AML-193 (cell line): ENCODE measurements around the gene DDR1.
"Not testable (repeated sequence)": the region's sequence is repeated elsewhere in the genome, so short reads cannot be mapped to it uniquely, and the experiment has no call there.

ENCODE experiments used
- DNase-seq, 2 experiments: peaks; one replicate each; lab custom pipeline; 2025; lab: John Stamatoyannopoulos, UW

Gene DDR1

GRCh38 chr6:30917487-30917886 is 33.2 kb downstream of the DDR1 start:
- no peak for DNase-seq

- no peak for DNase-seq
Measured at GRCh38 chr6:30918670-30919069, 34.4 kb downstream of the DDR1 start.

- DNase-seq = no peak
Measured at GRCh38 chr6:30922447-30922852, 38.1 kb downstream of the DDR1 start.

DNA sequence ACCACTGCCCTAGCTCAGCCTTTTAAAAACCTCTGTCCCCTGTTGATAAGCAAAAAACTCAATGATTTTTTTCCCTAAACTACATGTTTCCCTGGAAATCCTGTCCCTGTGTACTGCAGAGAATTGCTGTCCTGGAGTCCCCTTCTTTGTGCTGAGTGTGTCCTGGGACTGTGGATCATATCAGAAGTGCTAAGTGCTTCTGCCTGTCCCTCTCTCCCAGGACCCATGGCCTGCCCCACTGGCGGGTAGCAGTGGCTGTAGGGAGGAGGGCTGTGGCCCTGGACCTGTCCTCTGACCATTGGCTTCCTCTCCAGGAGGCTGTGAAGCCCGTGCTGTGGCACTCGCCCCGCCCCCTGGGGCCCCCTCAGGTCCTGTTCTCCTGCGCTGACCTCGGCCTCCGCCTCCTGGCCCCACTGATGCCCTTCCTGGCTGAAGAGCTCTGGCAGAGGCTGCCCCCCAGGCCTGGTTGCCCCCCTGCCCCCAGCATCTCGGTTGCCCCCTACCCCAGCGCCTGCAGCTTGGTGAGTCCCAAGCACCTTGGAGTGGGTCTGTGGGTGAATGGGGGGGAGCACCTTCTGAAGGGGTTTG is 39.8 kb downstream of the DDR1 start:
- not testable (repeated sequence) for DNase-seq

- DNase-seq = no peak
Measured at GRCh38 chr6:30926644-30927043, 42.3 kb downstream of the DDR1 start.

GRCh38 chr6:30927080-30927479 is 42.8 kb downstream of the DDR1 start:
- not testable (repeated sequence) for DNase-seq

GRCh38 chr6:30928677-30929076 is 44.4 kb downstream of the DDR1 start:
- no peak for DNase-seq

GRCh38 chr6:30930506-30930905 is 46.2 kb downstream of the DDR1 start:
- no peak for DNase-seq

GRCh38 chr6:30931272-30931671 is 47.0 kb downstream of the DDR1 start:
- DNase-seq = no peak

DNA sequence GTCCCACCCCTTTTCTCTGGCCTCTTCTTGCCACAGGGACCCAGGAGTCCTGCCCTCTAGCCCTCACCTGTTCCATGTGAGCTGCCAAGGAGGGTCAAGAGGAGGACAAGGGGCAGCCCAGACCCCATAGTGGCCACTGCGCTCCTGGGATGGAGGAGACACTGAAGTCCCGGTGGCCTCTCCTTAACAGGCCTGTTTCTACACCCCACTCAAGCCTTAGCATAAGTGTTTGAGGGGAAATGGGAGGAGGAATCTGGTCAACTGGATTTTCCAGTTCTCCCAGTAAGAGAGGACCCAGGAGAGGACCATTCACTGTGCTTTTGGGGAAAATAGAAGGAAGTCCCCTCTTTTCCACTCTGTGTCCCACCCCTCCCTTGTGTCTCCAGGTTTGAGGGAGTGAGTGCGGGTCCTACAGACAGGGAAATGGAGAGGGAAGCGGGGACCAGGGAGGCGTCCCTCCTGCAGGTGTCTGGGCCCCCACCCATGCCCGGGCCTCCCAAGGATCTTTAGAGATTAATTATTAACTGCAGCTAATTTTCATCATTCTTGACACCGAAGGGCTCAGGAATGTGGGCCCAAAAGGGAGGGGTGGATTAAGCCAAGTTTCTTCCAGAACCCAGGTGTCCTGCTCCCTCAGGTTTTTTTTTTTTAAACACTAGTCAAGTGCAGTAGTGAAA is 47.8 kb downstream of the DDR1 start, which contains the start of gene SFTA2:
Gene SFTA2 (minus strand): TSS at position 202 of the 677 bp plus-strand sequence. CDS start 74 bp downstream, at position 128.
- DNase-seq = no peak

DNA sequence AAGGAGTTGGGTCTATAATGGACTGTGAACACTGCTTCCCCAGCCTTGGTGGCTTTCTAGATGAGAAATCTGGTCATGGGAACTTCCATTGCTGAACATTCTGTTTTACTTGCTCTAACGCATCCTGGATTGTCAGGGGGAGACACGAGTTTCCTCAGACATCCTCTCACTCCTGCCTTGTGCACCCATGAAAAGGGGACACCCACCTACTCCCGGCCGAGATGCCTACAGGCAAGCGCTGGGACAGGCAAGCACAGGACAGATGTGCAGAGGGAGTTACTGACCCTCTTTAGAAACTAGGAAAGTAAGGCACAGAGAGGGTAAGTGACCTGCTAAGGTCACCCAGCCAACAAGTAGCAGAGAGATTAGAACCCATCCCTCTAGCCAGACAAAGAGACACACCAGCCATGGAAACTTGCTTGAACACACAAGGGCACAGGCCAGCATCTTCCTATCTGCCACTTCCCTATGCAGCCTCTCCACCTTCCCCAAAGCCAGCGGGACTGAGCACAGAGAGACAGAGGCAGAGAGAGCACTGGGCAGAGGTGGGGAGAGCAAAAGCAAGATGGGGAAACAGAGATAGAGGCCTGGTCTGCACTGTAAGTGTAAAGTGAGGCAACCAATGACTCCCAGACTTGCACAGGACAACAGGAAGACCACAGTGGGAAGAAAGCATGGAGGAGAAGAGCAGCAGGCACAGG is 48.5 kb downstream of the DDR1 start:
- DNase-seq = no peak

DNA sequence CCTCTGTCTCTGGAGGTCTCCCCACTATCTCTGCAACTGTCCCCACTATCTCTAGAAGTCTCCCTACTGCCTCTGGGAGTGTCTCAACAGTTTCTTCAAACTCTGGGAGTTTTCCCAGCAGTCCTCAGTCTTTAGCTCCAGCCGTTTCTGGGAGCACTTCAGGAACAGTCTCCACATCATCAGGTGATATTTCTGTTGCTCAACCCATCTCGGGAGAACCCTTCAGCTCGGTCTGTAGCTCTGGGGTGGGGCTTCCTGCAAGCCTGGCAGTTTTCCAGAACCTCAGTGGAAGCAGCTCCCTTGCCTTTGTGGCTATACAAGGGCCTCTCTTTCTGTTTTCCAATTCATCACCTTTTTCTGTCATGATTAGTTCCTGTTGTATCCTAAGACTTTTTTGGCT is 50.7 kb downstream of the DDR1 start:
- no peak for DNase-seq

GRCh38 chr6:30937265-30937664 is 52.9 kb downstream of the DDR1 start:
- no peak for DNase-seq

- DNase-seq = no peak
Measured at GRCh38 chr6:30938730-30939129, 54.4 kb downstream of the DDR1 start.

DNA sequence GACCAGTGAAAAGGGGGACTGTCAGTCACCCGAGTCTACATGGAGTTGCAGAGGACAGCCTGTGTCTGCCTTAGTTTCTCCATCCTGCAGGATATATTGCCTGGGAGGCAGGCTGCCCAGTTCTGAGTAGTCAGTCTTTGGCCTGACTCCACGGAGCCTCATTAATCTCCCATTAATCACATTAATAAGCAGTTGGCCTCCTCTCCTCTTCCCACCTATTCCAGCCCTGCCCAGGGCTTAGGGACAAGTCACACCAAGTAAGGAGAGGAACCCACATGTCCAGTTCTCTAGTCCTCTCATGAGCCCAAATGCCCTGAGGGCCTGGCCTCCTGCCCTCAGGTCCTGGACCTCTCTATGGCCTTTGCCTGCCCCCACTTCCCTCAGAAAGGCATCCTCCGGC is 55.2 kb downstream of the DDR1 start:
- DNase-seq = no peak

GRCh38 chr6:30940361-30940986 is 56.2 kb downstream of the DDR1 start, which contains the start of gene MUCL3:
Gene MUCL3 (plus strand): TSS chr6:30940973. CDS start chr6:30941000, 27 bp downstream.
- no peak for DNase-seq

DNA sequence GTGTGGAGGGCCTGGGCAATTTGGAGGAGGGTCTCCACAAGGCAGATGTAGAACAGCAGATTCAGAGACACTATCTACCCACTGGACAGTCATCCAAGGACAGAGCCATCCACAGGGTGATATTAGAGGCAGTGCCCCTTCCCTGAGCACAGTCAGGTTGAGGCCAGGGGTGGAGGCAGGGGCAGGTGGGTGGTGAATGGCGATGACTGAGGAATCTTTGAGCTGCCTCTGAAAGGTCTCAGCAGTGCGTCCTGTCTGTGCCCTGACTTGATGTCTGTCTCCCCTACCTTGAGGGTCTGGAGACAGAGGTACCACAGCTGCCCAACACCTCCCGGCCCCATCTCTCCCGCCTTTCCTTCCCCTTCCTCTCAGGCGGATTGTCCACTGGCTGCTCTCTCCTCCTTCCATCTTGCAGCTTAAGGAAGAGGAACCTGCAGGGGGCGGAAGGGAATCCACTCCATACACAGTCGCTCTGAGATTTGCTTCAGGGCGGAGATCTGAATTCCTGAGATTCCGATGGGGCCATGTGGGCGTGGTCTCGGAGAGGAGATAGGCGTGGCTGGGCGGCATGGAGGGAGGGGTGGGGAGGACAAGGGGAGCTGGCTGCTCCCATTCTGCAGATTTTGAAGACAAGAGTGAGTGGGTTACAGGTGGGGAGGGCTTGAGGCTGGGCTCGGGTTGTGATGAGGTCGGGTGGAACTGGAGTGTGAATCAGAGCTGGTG is 58.2 kb downstream of the DDR1 start:
- no peak for DNase-seq

DNA sequence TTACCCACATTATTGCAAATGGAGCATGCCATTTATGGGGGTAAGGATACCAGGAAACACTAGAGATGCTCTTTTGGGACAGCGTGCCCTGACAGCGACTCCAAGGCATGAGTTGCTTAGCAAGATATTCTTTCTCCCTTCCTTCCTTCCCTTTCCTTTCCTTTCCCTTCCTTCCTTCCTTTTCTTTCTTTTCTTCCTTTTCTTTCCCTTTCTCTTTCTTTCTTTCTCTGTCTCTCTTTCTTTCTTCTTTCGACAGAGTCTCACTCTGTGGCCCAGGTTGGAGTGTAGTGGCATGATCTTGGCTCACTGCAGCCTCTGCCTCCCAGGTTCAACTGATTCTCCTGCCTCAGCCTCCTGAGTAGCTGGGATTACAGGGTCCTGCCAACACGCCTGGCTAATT is 59.7 kb downstream of the DDR1 start:
- no peak for DNase-seq

DNA sequence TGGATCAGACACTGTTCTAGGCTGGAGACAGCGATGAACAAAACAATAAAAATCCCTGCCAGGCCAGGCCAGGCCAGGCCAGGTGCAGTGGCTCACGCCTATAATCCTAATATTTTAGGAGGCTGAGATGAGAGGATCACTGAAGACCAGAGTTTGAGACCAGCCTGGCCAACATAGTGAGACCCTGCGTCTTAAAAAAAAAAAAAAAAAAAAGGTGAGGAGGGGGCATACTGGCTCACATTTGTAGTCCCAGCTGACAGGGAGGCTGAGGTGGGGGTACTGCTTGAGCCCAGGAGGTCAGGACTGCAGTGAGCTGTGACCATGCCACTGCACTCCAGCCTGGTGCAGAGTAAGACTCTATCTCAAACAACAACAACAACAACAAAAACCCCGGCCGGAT is 61.0 kb downstream of the DDR1 start:
- no peak for DNase-seq

DNA sequence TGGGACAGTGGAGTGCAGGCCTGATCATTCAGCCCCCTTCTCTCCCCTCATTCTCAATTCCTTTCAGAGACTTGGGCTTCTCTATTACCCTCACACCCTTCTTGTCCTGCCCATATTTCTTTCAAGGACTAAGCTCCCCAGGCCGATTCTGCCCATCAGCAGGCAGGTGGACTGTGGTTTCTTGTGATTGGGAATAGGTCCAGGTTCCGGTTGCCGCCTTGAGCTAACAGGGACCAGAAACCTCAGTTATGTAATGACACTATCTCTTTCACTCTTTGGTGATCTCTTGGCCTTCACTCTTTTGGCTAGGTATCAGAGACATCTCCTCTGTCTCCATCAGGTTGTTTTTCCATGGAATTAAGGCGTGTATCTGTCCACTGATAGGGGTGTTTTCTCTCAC is 62.9 kb downstream of the DDR1 start:
- no peak for DNase-seq

GRCh38 chr6:30948811-30949210 is 64.5 kb downstream of the DDR1 start:
- DNase-seq = no peak
